Non-pigmented ciliary epithelial cell (primary cell): Measurements from ENCODE around the gene CIBAR2.

Source experiments
- DNase-seq: peaks from one replicate; pipeline ENCODE4 v3.0.0-alpha.2; 2010; ENCODE audit warnings: low read depth

Gene CIBAR2

DNA sequence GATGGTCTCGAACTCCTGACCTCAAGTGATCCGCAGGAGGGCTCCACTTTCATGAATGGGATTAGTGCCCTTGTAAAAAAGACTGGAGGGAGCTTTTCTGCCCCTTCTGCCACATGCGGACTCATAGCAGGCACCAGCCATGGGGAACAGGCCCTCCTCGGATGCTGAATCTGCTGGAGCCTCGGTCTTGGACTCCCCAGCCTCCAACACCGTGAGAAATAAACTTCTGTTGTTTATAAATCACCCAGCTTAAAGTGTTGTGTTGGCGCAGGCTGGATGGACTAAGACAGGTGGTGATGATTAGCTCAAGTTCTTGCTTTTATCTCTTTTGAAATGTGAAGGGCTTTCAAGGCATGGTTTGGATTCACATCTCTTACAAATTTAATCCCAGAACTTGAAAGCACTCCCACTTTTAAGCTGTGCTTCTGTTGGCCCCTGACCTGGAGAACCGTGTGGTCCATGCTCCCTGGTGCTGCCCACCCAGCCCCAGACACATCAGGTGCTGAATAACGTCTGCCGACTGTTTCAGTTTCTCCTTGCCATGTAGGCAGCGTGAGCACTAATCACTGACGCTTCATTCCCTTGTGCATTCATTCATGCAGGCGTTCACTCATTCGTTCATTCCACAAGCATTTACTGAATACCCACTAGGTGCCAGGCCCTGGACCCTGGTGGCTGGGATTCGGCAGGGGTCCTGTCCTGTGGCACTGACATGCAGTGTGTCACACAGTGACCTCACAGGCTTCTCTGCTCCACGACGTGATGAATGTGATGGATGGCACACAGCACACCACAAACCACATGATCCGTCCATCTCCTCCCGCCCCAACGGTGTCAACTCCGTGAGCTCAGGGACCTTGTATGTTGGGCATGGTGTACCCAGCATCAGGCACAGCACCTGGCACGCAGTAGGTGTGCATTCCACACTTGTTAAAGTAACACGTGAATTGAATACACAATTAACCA is 8.9 kb downstream of the CIBAR2 start:
- DNase-seq = no peak

DNA sequence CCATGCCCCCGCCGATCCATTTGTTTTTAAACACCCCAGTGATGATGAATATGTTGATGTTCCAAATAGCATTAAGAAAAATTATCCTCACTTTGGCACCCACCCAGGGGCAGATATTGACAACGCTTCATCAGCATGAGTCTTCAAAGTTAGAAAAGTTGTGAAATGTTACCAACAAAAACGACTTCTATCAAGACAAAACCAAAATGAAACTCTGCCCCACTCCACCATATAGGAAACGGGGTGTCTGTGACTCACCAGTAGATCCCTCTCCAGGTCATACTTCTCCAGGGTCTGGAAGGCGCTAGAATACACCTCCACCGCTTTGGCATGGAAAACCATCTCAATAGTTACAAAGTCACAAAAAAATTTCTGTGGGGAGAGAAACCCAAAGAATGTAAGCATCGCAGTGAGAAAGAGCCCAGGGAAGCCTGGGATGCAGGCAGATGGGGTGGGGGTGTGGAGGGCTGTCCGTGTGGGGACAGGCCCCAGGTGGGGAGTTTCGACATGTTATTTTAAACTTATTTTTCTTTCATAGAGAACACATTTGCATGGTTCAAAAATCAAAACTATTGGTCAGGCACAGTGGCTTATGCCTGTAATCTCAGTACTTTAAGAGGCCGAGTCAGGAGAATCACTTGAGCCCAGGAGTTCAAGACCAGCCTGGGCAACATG is 10.2 kb downstream of the CIBAR2 start:
- no peak for DNase-seq

DNA sequence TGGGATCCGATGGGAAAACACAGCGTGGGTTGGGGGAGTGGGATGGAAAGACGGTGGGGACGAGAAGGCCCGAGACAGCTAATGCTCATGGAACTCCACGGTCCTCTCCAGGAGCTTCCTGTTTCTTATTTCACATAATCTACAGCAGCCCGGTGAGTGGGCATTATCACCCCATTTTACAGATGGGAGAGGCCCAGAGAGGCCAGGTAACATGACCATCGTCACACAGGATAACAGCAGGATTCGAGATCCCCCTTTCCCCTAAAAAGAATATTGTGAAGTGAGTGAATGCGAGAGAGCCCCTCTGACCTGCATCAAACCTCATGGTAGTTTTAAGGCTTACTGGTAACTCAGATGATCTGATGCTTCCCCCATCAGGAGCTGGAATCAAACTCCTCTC is 12.0 kb downstream of the CIBAR2 start:
- DNase-seq = no peak

DNA sequence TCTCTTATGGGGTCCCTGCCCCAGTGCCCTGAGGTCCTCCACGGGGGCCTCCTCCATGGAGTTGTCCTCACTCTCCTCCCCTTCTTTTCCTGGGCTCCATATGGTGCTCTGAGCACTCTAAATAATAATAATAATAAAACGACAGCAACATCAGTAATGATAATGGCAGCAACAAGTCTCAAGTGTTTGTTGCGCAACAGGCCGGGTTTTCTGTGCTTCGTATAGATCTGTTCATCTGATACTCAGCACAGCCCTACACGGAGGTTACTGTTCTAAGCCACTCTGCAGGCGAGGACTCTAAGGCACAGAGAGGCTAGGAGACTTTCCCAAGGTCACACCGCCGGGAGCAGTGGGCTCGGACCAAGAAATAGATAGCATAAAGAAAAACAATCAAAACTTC is 13.7 kb downstream of the CIBAR2 start:
- no peak for DNase-seq

DNA sequence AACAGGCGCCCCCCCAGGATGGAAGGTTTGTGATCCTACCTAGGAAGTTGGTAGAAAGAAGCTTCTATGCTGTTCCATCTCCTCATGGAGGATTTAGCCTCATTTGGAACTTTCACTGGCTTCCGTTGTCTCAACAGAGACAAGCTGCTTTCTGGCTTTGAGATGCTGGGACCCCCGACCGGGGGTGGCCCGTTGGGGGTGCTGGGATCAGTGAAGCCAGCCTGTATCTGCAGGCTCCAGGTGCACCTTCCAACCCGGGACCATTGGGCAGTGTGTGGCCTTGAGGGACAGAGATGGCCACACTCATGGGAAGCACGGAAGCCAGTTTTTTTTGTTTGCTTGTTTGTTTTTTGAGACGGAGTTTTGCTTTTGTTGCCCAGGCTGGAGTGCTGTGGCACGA is 15.4 kb downstream of the CIBAR2 start:
- no peak for DNase-seq

DNA sequence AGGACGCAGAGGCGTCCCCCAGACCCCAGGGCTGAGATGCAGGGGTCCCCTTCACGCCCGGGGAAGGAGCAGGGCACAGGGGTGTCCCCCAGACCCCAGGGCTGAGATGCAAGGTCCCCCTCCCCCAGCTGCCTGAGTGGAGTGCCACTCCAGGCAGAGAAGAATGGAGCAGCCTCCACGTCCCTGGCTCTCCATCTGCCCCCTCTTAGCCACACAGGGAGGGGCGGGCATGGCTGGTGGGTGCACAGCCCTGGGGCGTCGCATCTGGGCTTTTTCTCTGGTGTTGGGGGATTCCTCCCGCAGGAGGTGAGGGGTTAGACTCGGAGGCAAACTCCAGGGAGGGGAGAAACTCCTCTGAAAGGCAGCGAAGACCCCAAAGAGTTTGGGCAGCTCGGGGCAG is 17.5 kb downstream of the CIBAR2 start:
- DNase-seq = no peak

DNA sequence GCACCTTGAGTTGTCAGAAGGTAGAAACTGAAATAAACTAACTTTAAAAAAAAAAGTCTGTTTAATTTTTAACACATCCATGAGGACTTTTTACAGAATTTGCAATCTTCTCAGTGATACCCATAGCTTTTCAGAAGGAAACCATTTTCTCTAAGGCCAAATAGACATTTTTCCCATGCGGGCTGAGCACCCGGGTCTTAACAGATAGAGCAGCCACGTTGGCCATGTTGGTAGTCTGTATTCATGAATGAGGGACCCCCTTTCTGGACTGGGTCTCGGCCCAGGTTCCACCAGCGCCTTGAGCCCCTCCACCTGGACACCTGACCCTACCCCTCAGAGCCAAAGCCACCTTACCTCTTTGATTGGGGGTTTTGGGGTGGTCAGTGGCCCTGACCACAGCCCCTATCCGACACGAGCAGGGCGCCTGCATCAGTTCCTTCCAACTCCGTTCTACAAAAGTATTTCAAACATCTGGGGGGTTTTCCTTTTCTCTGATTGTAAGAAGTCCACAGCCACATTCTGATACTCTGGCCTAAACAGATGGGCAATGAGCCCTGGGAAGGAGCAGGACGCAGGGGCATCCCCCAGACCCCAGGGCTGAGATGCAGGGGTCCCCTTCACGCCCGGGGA is 18.0 kb downstream of the CIBAR2 start:
- DNase-seq = no peak

DNA sequence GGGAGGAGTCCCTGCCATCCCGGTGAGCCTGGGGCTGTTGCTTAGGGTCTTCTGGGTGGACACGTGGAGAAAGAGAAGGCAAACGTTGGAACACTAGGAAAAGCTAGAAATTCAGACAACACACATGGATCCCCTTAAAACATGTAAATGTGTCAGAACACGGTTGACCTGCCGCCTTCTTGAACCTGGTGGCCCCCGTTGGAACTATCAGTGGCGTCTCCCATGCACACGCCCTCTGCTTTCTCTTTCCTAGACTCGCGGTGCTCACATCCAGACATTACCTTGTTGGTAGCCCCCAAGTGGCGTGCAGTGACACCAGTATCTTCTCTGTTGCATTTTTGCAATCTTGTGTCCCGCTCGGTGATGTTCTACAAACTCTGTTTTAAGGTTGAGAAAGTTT is 18.6 kb downstream of the CIBAR2 start:
- no peak for DNase-seq

DNA sequence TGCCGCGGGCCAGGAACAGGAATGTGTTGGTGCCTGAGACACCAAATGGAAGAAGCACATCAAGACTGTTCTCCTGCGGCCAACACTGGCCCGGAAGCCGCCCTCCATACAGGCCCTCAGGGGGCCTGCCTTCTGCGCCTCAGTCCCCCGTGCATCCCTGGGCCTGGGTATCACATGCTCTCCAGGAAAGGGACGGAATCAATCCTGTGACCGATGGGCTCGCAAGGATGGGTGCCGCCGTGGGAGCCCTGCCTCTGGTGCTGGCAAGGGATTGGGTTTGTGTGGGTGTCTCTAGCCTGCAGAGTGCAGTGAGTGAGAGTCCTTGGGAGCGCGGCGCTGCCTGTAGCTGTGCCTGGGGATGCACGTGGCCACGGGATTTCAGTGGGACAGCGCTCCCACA is 19.4 kb downstream of the CIBAR2 start:
- DNase-seq = no peak

DNA sequence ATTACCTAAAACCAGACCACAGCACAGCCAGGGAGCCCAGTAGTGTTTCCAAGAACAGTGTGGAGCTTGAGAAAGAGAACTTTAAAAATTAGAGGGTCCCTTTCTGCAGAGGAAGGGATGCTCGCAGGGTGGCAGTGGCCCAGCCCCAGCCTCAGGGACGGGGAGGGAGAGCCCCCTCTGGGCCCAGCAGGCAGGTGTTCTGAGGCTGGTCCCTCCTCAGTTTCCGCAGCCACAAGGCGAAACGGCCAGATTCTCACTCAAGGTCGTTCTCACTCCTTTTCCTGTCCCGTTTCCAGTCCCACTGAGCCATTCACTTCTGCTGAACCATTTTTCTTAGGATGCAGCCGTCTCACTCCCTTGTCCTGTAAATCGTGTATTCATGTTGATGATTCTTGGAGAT is 20.0 kb downstream of the CIBAR2 start:
- DNase-seq = no peak

DNA sequence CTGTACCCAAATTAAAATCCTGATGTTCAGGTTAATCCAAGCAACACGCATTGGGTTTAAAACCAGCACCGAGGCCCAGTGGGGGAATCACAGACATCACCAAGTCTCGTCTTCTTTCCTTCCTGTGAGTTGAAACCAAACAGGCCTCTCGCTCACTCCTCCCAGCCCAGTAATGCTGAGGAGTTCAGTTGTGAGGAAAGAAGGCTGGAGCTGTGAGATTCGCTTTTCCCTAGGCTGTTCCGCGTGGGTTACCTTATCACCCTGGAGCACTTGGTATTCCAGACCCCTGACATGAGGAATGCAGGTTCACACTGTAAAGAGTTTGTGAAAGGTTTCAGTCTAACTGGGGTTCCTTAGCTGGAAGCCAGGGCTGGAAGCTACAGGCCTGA is 20.8 kb downstream of the CIBAR2 start:
- no peak for DNase-seq

DNA sequence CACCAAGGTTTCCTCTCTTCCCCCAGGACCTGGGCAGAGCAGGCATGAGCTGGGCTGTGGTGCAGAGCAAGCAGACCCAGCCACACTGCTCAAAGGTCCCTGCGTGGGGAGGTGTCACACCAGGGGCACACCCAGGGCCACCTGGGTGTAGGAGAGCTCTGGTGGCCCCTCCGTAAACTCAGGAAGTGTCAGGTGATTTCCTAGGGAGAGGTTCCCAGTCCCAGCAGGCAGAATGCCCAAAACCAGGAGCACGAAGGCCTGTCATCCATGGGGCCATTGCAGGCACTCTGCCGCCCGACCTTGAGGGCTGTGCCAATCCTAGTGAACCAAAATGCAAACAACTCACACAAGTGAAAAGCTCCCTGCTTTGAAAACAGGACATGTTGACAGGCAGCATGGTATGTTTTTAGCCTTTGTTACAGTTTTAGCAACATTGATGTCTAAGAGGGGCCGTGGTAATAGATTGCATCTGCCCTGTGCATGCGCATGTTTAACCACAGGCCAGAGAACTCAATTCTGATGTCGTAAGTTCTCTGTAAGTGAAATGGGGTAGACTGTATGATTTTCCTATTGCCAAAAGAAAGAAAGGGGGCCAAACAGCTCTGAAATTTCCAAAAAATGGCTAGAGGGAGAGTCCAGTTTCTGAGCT is 21.3 kb downstream of the CIBAR2 start:
- DNase-seq = no peak

DNA sequence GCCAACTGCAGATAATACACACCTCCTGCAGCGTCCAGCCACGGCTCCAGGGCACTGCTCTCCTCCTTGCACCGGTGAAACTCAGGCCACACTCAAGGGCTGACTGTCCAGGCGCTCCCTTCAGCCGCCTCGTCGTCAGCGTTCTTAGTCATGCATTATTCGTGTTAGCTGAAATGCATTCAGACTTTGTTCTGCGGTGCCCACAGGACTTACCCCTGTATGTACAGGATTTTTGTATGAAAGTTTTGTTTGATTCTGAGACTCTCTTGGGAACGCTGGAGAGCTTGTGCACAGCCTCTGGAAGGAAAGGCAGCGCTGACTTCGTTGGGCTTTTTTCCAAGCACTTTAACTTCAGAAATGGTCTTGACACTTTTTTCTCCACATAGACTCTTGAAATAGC is 22.1 kb downstream of the CIBAR2 start:
- DNase-seq = no peak

DNA sequence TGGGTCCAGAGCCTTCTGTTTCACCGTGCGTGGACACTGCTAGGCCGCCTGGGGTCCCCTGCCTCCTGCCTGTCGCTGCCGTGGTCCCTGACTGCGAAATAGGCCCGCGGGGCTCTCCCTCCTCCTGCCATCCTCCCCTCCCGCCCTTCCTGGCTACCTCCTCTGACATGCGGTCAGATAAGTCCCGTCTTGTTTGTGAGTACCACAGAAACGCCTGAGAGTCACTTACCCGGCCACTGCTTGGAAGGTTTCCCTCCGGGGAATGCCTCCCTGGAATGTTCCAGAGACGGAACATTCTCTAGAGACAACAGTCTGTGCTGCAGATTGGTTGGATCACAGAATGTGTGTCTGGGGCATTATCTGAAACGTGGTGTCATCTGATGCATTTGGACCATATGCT is 22.7 kb downstream of the CIBAR2 start:
- DNase-seq = no peak

DNA sequence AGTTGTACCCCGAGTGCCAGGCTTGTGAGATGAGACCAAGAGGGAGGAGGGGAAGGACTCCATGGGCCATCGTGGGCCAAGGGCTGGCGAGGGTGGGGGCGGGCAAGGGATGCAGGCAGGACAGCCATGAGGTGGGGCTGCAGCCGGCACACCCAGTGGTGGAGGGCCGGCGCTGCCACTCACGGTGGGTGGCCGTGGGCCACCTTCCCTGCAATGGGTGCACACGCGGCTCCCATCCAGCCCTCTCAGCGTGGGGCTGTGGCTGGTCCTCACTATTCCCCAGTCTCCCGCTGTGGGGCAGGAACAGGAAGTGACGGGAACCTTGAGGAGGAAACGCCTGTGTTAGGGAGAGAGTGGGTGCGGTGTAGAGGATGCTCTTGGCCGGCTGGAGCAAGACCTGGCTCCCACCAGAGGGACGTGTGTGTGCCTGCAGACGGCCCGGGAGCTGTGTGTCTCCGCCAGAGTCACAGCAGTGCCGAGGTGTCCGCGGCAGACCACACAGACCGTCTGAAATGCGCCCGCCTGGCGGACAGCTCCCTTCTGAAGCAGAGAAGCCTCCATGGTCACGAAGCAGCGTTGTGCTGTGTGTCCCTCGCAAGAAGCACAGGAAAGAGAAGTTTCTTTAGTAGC is 23.6 kb downstream of the CIBAR2 start:
- no peak for DNase-seq

DNA sequence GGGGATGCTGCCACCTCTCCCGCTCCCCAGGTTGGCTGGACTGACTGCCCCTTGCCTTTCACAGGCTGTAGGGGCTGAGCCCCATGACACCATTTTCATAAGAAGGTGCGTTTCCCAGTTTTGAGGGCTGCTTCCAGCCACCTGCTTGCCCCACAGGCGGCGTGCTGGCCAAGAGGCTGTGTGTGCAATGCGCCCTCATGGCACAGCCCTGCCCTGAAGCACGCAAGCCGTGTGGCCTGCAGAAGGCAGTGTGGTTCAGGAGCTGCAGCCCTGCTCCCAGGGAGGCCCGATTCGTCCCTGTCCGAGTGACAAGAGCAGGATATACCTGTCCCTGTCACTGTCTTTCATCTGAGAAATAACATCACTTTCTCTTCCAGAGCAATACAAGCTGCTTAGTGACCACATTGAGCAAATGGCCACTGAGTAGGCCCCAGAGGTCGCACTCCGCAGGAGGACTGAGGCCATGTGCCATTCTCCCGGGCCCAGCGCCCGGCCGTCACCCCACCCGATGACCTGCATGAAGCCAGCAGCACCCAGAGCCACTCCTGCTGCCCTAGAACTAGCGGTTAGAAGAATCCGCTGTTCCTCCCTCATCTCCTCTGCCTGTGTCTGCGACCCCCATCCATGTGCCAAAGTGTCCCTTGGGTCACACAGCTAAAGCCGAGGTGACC is 24.2 kb downstream of the CIBAR2 start:
- DNase-seq = no peak

DNA sequence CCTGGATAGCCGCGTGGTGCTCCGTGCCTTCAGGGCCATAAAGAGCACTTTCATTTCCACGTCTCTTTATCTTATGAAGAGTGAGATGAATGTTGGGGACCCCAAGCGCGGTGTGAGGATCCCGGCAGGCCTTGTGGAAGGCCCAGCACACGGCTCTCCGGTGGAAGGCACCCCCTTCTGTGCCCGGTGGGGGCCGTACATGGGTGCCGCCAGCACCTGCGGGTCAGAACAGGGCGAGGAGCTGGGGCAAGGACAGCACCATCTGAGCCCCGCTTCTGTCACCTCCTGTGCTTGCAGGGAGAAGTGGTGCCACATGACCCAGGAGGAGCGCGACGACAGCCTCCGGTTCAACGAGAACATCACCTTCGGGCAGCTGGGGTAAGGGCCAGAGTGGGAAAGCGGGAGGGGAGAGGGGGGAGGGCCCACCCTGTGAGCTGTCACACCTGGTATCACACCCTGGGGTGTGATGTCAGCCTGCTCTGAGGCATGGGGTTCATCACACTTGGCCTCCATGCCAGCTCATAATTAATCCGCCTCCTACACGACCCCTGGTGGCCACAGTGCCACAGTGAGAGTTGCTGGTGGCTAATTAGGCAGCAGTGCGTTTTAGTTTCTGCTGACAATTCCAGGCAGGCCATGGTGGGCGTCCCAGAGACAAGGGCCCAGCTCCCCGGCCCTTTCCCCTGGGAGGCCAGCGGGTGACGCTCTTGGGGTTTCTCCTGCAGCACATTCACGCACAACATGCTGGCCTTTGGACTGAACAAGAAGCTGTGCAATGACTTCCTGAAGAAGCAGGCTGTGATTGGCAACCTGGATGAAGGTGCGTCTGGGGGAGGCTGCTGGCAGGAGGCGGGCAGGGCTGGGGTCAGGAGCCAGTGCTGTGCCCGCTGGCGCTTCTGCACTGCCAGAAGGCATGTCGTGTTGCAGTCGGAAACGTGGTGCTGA is 25.7 kb downstream of the CIBAR2 start:
- no peak for DNase-seq

DNA sequence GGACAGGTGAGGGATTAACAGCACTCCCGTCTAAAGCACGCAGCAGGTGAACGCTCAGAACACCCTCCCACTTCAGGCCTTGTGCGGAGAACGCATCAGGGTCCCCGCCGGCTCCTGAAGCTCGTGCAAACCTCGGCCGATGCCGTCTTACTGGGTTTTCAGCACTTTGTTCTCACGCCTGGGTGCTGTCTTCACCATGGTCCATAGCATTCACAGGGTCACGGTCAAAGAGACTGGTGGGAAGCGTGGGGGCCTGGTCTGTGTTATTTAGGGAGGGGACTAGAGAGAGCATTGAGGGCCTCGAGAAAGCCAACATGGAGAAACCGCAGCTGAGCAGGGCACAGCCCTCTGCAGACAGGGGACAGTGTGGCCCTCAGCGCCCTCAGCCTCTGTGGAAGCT is 26.6 kb downstream of the CIBAR2 start:
- DNase-seq = no peak

DNA sequence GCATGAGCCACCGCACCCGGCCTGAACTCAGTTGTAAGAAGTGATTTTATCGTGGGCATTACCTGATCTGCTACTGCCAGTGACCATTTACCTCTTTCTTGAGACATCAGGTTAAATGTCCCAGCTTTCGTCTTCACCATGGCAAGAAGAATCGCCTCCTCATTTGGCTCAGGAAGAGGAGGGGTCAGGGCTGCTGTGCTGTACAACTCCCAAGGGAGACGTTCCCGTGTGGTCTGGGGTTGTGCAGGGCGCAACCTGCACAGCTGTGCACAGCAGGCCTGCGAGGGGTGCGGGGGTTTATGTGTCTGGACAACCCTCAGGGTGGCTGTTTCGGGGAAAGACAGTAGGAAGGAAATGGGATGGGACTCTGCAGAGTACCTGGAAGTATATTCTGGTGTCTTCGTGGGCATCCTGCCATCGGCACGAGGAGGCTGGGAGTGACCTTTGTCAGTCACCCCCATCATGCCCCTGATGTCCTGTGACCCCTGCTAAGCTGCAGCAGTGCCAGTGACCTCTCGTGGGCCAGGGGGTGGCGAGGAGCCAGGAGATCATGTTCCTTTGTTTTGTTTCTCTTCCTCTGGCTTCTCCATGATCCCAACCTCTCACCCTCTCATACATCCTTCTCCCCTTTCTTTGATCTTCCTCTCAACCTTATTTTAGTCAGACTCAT is 27.3 kb downstream of the CIBAR2 start:
- DNase-seq = no peak
